AG09309 (cell line): ENCODE measurements around the gene APMAP.

ENCODE experiments used
- DNase-seq: peaks from one replicate; pipeline ENCODE4 v3.0.0-alpha.2; 2010; ENCODE audit warnings: low read depth
- H3K4me3 ChIP-seq: 2 replicates; pipeline ENCODE4 v1.5.1; 2011; ENCODE audit warnings: mild to moderate bottlenecking, low read depth, low read length, moderate library complexity; ENCODE audit not compliant: control insufficient read depth
- TF ChIP-seq, protein P1 (sequence below): IDR thresholded peaks from 2 replicates; pipeline ENCODE4 v1.5.1; 2011; ENCODE audit warnings: mild to moderate bottlenecking, low read depth, low read length, inconsistent platforms; ENCODE audit not compliant: insufficient read depth, control insufficient read depth; ENCODE audit errors: missing control alignments

The APMAP gene

DNA sequence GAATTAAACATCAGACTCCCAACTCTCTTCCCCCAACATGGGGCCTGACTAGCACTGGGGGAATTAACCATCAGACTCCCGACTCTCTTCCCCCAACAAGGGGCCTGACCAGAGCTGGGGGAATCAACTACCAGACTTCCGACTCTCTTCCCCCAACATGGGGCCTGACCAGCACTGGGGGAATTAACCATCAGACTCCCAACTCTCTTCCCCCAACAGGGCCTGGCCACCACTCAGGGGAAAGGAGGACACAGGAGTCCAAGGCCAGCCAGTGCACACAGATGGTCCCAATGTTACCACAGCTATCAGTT lies 30.4 kb downstream of the APMAP start:
- no peak for DNase-seq
- TF ChIP-seq, protein P1, sequence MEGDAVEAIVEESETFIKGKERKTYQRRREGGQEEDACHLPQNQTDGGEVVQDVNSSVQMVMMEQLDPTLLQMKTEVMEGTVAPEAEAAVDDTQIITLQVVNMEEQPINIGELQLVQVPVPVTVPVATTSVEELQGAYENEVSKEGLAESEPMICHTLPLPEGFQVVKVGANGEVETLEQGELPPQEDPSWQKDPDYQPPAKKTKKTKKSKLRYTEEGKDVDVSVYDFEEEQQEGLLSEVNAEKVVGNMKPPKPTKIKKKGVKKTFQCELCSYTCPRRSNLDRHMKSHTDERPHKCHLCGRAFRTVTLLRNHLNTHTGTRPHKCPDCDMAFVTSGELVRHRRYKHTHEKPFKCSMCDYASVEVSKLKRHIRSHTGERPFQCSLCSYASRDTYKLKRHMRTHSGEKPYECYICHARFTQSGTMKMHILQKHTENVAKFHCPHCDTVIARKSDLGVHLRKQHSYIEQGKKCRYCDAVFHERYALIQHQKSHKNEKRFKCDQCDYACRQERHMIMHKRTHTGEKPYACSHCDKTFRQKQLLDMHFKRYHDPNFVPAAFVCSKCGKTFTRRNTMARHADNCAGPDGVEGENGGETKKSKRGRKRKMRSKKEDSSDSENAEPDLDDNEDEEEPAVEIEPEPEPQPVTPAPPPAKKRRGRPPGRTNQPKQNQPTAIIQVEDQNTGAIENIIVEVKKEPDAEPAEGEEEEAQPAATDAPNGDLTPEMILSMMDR, result no peak
- H3K4me3 ChIP-seq, result no peak overlapping the region

DNA sequence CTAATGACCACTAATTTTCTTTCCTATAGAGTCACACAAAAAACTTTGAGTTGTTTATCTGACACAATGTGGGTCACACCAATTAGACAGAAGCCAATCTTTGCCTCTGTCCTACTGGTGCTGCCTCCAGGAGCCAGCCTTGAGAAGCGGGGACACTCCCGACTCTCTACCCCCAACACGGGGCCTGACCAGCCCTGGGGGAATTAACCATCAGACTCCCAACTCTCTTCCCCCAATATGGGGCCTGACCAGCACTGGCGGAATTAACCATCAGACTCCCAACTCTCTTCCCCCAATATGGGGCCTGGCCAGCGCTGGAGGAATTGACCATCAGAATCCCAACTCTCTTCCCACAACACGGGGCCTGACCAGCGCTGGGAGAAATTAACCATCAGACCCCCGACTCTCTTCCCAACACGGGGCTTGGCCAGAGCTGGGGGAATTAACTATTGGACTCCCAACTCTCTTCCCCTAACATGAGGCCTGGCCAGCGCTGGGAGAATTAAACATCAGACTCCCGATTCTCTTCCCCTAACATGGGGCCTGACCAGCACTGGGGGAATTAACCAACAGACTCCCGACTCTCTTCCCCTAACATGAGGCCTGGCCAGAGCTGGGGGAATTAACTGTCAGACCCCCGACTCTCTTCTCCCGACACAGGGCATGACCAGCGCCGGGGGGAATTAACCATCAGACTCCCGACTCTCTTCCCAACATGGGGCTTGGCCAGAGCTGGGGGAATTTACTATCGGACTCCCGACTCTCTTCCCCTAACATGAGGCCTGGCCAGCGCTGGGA lies 31.0 kb downstream of the APMAP start:
- DNase-seq, result no peak
- no peak overlapping the region for H3K4me3 ChIP-seq
- TF ChIP-seq, protein P1, result no peak

GRCh38 chr20:24960861-24961260 lies 31.7 kb downstream of the APMAP start:
- H3K4me3 ChIP-seq, result no peak overlapping the region
- TF ChIP-seq, protein P1, result no peak
- no peak for DNase-seq

GRCh38 chr20:24960302-24960801 lies 32.2 kb downstream of the APMAP start:
- TF ChIP-seq, protein P1, result no peak
- no peak for DNase-seq
- no peak overlapping the region for H3K4me3 ChIP-seq

GRCh38 chr20:24959591-24960301 lies 32.8 kb downstream of the APMAP start:
- TF ChIP-seq, protein P1, result no peak
- H3K4me3 ChIP-seq, result no peak overlapping the region
- DNase-seq, result no peak

GRCh38 chr20:24958506-24959385 lies 33.8 kb downstream of the APMAP start:
- TF ChIP-seq, protein P1, result no peak
- no peak for DNase-seq
- no peak overlapping the region for H3K4me3 ChIP-seq
